HCT116 (cell line): ENCODE data around the gene ZBTB20. TPM values are rescaled to one million over a fixed set of nuclear protein-coding genes. Genes with fewer than 3 reads are reported as not detected.

Experiments
- ATAC-seq: fragments of 200-7000 bp; cut with Tn5 transposase; 2 replicates; pipeline ENCODE4 v1.9.1; 2020; ENCODE audit warnings: mild to moderate bottlenecking, moderate library complexity
- BruUV-seq: library from RNA; stranded (reverse); fragments of 400-500 nt; replicated peaks from 2 replicates; lab custom pipeline; 2021; lab: Mats Ljungman, UMichigan
- CTCF ChIA-PET: fragments of 300-600 bp; sonication (Branson Sonifier 250); formaldehyde crosslinking; loops from one replicate; lab custom pipeline; 2021; ENCODE audit warnings: antibody characterized with exemption; lab: Charles Lee
- POLR2A ChIA-PET: fragments of 300-600, 350-600 bp; sonication (Branson Sonifier 250); formaldehyde crosslinking; loops from one replicate; lab custom pipeline; 2021; ENCODE audit warnings: antibody characterized with exemption; lab: Charles Lee
- RAD21 ChIA-PET, 2 experiments: fragments of 300-600 bp; sonication (Branson Sonifier 250); formaldehyde crosslinking; loops; one replicate each; lab custom pipeline; 2023; ENCODE audit warnings: low total read pairs in 2 of 2; ENCODE audit not compliant: uncharacterized antibody in 2 of 2, unreplicated experiment in 2 of 2, low non-redundant PET in 1 of 2; lab: Charles Lee
- DNase-seq: peaks from one replicate; pipeline ENCODE4 v3.0.0-alpha.2; 2010; ENCODE audit warnings: low read depth, low spot score
- H2AFZ ChIP-seq: fragments of 200-600 bp; shearing (Covaris generic), sonication (generic); 2 replicates; pipeline ENCODE4 v1.6.1; 2017; ENCODE audit warnings: low read depth, mixed run types, mixed read lengths, antibody characterized with exemption, low read length; ENCODE audit not compliant: poor library complexity, severe bottlenecking
- H3K27ac ChIP-seq: 2 replicates; pipeline ENCODE4 v1.5.1; 2012; ENCODE audit warnings: low read depth, low read length
- H3K27me3 ChIP-seq: fragments of 200-600 bp; sonication (generic); 2 replicates; pipeline ENCODE4 v1.6.1; 2016; ENCODE audit warnings: mixed run types, low read length, mixed read lengths; ENCODE audit not compliant: insufficient read depth
- H3K36me3 ChIP-seq, 2 experiments: fragments of 200-500 bp in 1 of 2; fragments of 200-600 bp in 1 of 2; sonication (Bioruptor generic) in 1 of 2; sonication (generic) in 1 of 2; 2 replicates each; pipeline versions ENCODE4 v1.5.1 to v1.6.1; 2014 to 2016; ENCODE audit warnings: low read length in 2 of 2, inconsistent platforms in 1 of 2, mixed read lengths in 1 of 2, mixed run types in 1 of 2; ENCODE audit not compliant: insufficient read depth in 2 of 2, control insufficient read depth in 1 of 2
- H3K4me1 ChIP-seq, 2 experiments: fragments of 200-600 bp in 1 of 2; sonication (generic) in 1 of 2; 2 replicates each; pipeline versions ENCODE4 v1.5.1 to v1.6.1; 2012 to 2017; ENCODE audit warnings: low read length in 2 of 2, inconsistent platforms in 1 of 2, mild to moderate bottlenecking in 1 of 2, mixed read lengths in 1 of 2, mixed run types in 1 of 2, moderate library complexity in 1 of 2; ENCODE audit not compliant: insufficient read depth in 2 of 2, control insufficient read depth in 1 of 2
- H3K4me2 ChIP-seq: fragments of 200-600 bp; sonication (generic); 2 replicates; pipeline ENCODE4 v1.6.1; 2017; ENCODE audit warnings: mixed run types, low read length, mixed read lengths
- H3K4me3 ChIP-seq, 2 experiments: fragments of 200-600 bp in 1 of 2; sonication (generic) in 1 of 2; replicated peaks in 1 of 2; 2 replicates each; pipeline ENCODE4 v1.5.1; 2011 to 2016; ENCODE audit warnings: low read length in 2 of 2, control low read depth in 1 of 2, low read depth in 1 of 2, mild to moderate bottlenecking in 1 of 2, mixed read lengths in 1 of 2, mixed run types in 1 of 2
- H3K79me2 ChIP-seq: fragments of 200-600 bp; sonication (generic); 2 replicates; pipeline ENCODE4 v1.6.1; 2017; ENCODE audit warnings: mild to moderate bottlenecking, mixed run types, low read length, moderate library complexity, mixed read lengths; ENCODE audit not compliant: insufficient read depth
- H3K9ac ChIP-seq: fragments of 200-600 bp; sonication (generic); 2 replicates; pipeline ENCODE4 v1.6.1; 2016; ENCODE audit warnings: low read length, mixed read lengths
- H3K9me2 ChIP-seq: fragments of 200-600 bp; sonication (generic), shearing (Covaris generic); 2 replicates; pipeline ENCODE4 v1.6.1; 2017; ENCODE audit warnings: mixed run types, mild to moderate bottlenecking, moderate library complexity; ENCODE audit not compliant: insufficient read depth
- H3K9me3 ChIP-seq, 2 experiments: fragments of 200-500 bp in 1 of 2; fragments of 200-600 bp in 1 of 2; sonication (Bioruptor generic) in 1 of 2; sonication (generic) in 1 of 2; 2 replicates each; pipeline ENCODE4 v1.6.1; 2014 to 2017; ENCODE audit warnings: low read length in 2 of 2, mixed read lengths in 2 of 2, inconsistent platforms in 1 of 2, low read depth in 1 of 2, mild to moderate bottlenecking in 1 of 2, mixed run types in 1 of 2, moderate library complexity in 1 of 2; ENCODE audit not compliant: control insufficient read depth in 1 of 2, insufficient read depth in 1 of 2
- H4K20me1 ChIP-seq: fragments of 200-600 bp; sonication (generic), shearing (Covaris generic); 2 replicates; pipeline ENCODE4 v1.6.1; 2017; ENCODE audit warnings: mixed run types, mild to moderate bottlenecking, moderate library complexity; ENCODE audit not compliant: insufficient read depth
- CBX3 ChIP-seq: IDR thresholded peaks from 2 replicates; pipeline ENCODE4 v1.6.1; 2012; ENCODE audit warnings: low read depth
- CEBPB ChIP-seq: IDR thresholded peaks from 2 replicates; pipeline ENCODE4 v1.6.1; 2012; ENCODE audit warnings: low read depth
- EZH2phosphoT487 ChIP-seq: fragments of 200-600 bp; IDR thresholded peaks from 2 replicates; pipeline ENCODE4 v1.6.1; 2018; ENCODE audit warnings: antibody characterized with exemption, borderline replicate concordance
- FOSL1 ChIP-seq: IDR thresholded peaks from 2 replicates; pipeline ENCODE4 v1.6.1; 2012; ENCODE audit warnings: low read depth
- JUND ChIP-seq: IDR thresholded peaks from 2 replicates; pipeline ENCODE4 v1.6.1; 2012
- POLR2AphosphoS5 ChIP-seq: IDR thresholded peaks from 2 replicates; pipeline ENCODE4 v1.6.1; 2011; ENCODE audit warnings: mild to moderate bottlenecking, low read depth, low read length, moderate library complexity
- RAD21 ChIP-seq: IDR thresholded peaks from 2 replicates; pipeline ENCODE4 v1.6.1; 2012; ENCODE audit warnings: low read depth, mild to moderate bottlenecking
- SRF ChIP-seq: IDR thresholded peaks from 2 replicates; pipeline ENCODE4 v1.6.1; 2012; ENCODE audit warnings: low read depth
- TCF7L2 ChIP-seq: IDR thresholded peaks from 2 replicates; pipeline ENCODE4 v1.7.0; 2011; ENCODE audit warnings: borderline replicate concordance, inconsistent platforms; ENCODE audit not compliant: insufficient read depth, insufficient read length; ENCODE audit errors: extremely low read depth
- ZFX ChIP-seq: fragments of 450-650 bp; IDR thresholded peaks from 2 replicates; pipeline ENCODE4 v1.6.1; 2017
- ZNF274 ChIP-seq: fragments of 200-500 bp; sonication (Bioruptor generic); IDR thresholded peaks from 2 replicates; pipeline ENCODE4 v1.6.1; 2014; ENCODE audit warnings: mild to moderate bottlenecking, low read depth, low read length, inconsistent platforms
- intact Hi-C: fragments of 100-400 bp; cut with micrococcal nuclease; formaldehyde crosslinking; loops from 2 replicates; pipeline ENCODE4 v1.10.0; 2022
- total RNA-seq: library from RNA; stranded (reverse); gene quantifications from one replicate; pipeline ENCODE4 v1.2.1, GENCODE V29; 2021; ENCODE audit not compliant: unreplicated experiment
- TF ChIP-seq, protein P1 (sequence below): IDR thresholded peaks from 2 replicates; pipeline ENCODE4 v1.6.1; 2012; ENCODE audit warnings: low read depth
- TF ChIP-seq, protein P2 (sequence below): IDR thresholded peaks from 2 replicates; pipeline ENCODE4 v1.6.1; 2012

Gene ZBTB20
- total RNA-seq, 1 experiment from 2014 or later = 42.1 TPM

DNA sequence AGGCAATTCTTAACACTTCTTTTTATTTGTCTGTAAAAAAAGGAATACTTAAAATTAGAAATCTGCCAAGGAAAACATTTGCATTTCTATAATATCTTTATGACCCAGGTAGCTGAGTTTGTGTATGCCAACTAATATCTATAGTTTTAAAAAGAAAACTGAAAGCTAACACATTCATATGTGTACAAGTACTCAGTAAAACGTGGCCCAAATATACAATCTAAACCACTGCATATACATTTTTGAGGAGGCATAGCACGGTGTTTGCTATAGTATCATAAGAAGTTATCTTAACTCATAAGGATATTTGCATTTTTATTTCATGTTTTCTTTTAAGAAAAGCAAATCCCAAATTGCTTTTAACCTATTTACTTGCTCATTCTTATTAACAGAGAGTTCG lies 172.7 kb downstream of the ZBTB20 start:
- Histone ChIP-seq H3K9me2 (no peaks in the 10 kb centered on the region), H3K4me2 (no peak overlapping the region), H2AFZ (no peak overlapping the region), H3K4me1 (no peaks in the 10 kb centered on the region), H3K36me3 (no peaks in the 10 kb centered on the region), H3K9me3 (no peaks in the 10 kb centered on the region), H3K79me2 (no peaks in the 10 kb centered on the region), H3K9ac (no peak overlapping the region), H4K20me1 (no peaks in the 10 kb centered on the region), H3K4me3 (no peak overlapping the region), H3K27ac (no peak overlapping the region), H3K27me3 (no peaks in the 10 kb centered on the region)
- TF ChIP-seq TCF7L2 (no peak), EZH2phosphoT487 (no peak), JUND (no peak), CBX3 (no peak), ZFX (no peak), CEBPB (no peak), RAD21 (no peak), POLR2AphosphoS5 (no peak), ZNF274 (no peak), SRF (no peak), FOSL1 (no peak)
- TF ChIP-seq, protein P1, sequence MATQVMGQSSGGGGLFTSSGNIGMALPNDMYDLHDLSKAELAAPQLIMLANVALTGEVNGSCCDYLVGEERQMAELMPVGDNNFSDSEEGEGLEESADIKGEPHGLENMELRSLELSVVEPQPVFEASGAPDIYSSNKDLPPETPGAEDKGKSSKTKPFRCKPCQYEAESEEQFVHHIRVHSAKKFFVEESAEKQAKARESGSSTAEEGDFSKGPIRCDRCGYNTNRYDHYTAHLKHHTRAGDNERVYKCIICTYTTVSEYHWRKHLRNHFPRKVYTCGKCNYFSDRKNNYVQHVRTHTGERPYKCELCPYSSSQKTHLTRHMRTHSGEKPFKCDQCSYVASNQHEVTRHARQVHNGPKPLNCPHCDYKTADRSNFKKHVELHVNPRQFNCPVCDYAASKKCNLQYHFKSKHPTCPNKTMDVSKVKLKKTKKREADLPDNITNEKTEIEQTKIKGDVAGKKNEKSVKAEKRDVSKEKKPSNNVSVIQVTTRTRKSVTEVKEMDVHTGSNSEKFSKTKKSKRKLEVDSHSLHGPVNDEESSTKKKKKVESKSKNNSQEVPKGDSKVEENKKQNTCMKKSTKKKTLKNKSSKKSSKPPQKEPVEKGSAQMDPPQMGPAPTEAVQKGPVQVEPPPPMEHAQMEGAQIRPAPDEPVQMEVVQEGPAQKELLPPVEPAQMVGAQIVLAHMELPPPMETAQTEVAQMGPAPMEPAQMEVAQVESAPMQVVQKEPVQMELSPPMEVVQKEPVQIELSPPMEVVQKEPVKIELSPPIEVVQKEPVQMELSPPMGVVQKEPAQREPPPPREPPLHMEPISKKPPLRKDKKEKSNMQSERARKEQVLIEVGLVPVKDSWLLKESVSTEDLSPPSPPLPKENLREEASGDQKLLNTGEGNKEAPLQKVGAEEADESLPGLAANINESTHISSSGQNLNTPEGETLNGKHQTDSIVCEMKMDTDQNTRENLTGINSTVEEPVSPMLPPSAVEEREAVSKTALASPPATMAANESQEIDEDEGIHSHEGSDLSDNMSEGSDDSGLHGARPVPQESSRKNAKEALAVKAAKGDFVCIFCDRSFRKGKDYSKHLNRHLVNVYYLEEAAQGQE = no peak
- TF ChIP-seq, protein P2, sequence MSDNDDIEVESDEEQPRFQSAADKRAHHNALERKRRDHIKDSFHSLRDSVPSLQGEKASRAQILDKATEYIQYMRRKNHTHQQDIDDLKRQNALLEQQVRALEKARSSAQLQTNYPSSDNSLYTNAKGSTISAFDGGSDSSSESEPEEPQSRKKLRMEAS = no peak
- POLR2A ChIA-PET = no interaction called here
- intact Hi-C loops = no loop called here
- CTCF ChIA-PET = no interaction called here
- ATAC-seq (no peak), DNase-seq (no peak)
- BruUV-seq = no TSS peak
- RAD21 ChIA-PET = no interaction called here
